ENCODE results near the gene NSUN6.

NSUN6 gene, protein sequence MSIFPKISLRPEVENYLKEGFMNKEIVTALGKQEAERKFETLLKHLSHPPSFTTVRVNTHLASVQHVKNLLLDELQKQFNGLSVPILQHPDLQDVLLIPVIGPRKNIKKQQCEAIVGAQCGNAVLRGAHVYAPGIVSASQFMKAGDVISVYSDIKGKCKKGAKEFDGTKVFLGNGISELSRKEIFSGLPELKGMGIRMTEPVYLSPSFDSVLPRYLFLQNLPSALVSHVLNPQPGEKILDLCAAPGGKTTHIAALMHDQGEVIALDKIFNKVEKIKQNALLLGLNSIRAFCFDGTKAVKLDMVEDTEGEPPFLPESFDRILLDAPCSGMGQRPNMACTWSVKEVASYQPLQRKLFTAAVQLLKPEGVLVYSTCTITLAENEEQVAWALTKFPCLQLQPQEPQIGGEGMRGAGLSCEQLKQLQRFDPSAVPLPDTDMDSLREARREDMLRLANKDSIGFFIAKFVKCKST

DNA sequence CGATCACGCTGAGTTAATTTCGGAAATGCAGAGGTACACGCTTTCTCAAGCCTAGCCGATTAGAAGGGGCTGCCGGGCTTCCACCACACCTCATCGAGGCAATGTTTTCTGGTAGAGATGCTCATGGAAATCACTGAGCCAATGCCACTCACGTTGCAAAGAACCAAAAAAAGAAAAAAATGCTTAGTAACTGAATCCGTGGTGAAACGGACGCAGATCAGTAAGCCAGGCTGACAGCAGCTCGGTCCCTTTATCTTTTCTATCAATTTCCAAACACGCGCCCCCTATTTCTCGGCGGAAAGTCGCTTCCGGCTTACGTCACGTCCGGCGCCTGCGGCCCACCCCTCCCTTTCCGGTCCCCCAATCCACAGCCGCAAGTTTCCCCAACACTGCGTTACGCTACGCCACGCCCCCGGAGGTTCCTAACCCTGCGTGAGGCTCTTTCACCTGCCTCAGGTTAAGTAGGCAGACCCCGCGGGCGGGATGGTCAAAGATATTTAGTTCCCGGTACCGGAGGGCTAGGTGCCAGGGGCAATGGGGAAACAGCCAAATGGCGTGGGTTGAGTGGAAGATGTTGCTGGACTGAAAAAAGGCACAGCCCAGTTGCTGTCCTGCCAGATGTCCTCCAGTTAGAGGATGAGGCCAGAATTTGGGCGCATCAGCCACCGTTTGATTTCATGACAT lies at the start of gene NSUN6:
Gene NSUN6 (minus strand): TSS at position 264 of the 684 bp plus-strand sequence. CDS start 384 bp downstream, outside the sequence.
- DNase-seq (ENCODE audit: low read depth in 1 of 2, low spot score in 1 of 2): peak; percentile 28 to 85
- TF ChIP-seq JUND (IDR thresholded peaks at IDR 0.05; ENCODE audit: low read depth): no peak
- in situ Hi-C loops (cut with HindIII; ENCODE audit: low pct_unique_long_range_greater_than_20kb, low sequenced_read_pairs): no loop called here

DNA sequence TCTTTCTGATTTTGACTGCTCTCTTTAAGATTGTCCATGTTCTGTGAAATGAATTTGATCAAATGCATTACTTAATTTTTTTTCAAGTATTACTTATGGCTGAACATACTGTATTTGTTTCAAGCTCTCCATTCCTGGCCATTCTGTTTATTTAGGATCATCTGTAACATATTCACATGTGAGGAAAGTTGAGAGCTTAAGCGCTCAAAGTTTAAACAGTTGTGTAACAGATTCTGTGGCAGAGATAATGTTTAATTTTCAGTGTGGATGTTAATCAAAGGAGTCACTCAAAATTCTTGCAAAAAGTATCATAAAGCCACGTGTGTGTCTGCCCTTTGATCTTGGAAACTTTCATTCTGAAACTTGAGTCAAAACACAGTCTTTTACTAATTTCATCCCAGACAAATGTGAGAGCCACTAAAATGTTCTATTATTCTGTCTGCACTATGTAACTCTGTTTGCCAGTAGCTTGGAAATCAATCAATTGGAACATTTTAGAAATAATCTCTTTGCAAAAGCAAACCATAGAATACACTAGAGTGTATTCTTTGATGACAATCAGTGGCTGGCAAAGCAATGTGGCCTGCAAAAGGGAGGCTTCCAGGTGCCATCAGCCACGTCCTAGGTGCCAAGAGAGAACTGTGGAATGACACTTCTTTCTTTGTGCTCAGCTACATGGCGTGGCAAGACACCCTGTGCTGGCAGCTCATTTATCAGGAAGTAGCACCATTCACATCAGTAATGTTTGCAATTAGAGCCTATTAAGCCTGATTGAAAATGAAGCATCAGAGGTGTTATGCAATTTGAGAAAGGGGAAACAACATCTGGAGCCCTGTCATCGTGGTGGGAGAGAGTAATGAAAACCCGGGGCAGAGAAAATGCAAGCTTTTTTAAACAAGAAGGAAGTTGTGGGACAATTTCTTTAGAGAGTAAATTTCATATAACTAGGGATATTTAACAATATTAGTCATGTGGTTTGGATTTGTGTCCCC lies 48.8 kb upstream of the NSUN6 start:
- in situ Hi-C loops (cut with HindIII; ENCODE audit: low pct_unique_long_range_greater_than_20kb, low sequenced_read_pairs): no loop called here
- no peak for TF ChIP-seq JUND (IDR thresholded peaks at IDR 0.05; ENCODE audit: low read depth)
- DNase-seq (ENCODE audit: low read depth in 1 of 2, low spot score in 1 of 2): no peak

DNA sequence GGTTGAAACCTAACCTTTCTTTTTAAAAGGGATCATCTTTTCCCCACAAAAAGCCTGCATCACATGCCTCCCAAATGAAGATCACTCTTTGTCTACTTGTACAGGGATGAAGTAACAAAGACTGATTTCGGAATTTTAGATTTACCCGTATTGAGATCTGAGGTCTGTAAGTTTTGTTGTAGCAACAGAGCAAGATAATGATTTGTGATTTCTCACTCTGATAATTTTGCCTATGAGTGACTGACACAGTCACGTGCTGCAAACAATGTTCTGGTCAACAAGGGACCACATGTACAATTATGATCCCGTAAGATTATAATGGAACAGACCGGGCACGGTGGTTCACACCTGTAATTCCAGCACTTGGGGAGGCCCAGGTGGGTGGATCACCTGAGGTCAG lies 39.2 kb upstream of the NSUN6 start:
- DNase-seq (ENCODE audit: low read depth in 1 of 2, low spot score in 1 of 2): no peak
- TF ChIP-seq JUND (IDR thresholded peaks at IDR 0.05; ENCODE audit: low read depth): no peak
- in situ Hi-C loops (cut with HindIII; ENCODE audit: low pct_unique_long_range_greater_than_20kb, low sequenced_read_pairs): no loop called here

DNA sequence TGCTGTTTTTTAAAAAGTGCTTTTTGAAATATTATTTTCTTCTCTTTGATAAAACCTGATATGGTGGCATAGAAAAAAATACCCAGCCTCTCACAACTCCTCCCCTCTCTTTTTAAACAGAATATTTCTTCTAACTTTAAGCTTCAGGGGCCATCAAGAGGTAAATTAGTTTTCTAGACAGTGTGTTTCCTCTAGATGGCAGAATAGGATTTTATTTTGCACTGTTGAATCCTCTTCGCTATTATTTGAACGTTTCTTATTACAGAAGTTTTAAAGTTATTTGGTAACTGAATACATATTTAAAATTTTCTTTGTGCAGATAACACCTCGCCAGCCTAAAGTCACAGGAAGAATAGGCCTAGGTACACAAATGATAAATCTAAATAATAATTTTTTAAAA lies 38.1 kb upstream of the NSUN6 start:
- peak in 1 of 2 experiments; percentile 36 for DNase-seq (ENCODE audit: low read depth in 1 of 2, low spot score in 1 of 2)
- in situ Hi-C loops (cut with HindIII; ENCODE audit: low pct_unique_long_range_greater_than_20kb, low sequenced_read_pairs): no loop called here

DNA sequence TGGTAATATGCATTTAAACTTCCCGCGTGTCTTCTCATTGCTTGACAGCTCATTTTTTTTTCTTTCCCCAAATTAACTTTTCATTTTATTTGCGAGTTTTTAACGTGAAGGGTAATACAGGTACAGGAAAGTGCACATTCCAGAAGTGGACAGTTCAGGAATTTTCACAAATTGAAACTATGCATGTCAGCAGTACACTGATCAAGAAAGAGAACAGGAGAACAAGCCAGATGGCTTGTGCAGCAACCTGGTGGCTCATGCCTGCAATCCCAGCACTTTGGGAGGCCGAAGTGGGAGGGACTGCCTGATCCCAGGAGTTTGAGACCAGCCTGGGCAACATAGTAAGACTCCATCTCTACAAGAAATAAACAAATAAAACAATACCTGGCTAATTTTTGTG lies 36.3 kb upstream of the NSUN6 start:
- no peak for DNase-seq (ENCODE audit: low read depth in 1 of 2, low spot score in 1 of 2)
- no peak for TF ChIP-seq JUND (IDR thresholded peaks at IDR 0.05; ENCODE audit: low read depth)
- in situ Hi-C loops (cut with HindIII; ENCODE audit: low pct_unique_long_range_greater_than_20kb, low sequenced_read_pairs): no loop called here

More for the DNA sequence above, 38.1 kb upstream of the NSUN6 start:
- no peak for TF ChIP-seq JUND (IDR thresholded peaks at IDR 0.05; ENCODE audit: low read depth)

DNA sequence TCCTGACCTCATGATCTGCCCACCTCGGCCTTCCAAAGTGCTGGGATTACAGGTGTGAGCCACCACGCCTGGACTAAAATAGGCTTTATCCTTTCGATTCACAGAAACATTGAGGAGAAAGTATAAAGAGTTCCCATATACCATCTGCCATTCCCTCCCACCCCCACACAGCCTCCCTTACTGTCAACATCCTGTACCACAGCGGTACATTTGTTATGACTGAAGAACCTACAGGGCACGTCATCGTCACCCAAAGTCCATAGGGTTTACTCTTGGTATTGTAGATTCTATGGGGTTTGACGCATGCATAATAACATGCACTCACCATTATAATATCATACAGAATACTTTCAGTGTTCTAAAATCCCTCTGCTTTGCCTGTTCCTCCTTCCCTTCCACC lies 35.8 kb upstream of the NSUN6 start:
- in situ Hi-C loops (cut with HindIII; ENCODE audit: low pct_unique_long_range_greater_than_20kb, low sequenced_read_pairs): no loop called here
- TF ChIP-seq JUND (IDR thresholded peaks at IDR 0.05; ENCODE audit: low read depth): no peak
- DNase-seq (ENCODE audit: low read depth in 1 of 2, low spot score in 1 of 2): no peak

DNA sequence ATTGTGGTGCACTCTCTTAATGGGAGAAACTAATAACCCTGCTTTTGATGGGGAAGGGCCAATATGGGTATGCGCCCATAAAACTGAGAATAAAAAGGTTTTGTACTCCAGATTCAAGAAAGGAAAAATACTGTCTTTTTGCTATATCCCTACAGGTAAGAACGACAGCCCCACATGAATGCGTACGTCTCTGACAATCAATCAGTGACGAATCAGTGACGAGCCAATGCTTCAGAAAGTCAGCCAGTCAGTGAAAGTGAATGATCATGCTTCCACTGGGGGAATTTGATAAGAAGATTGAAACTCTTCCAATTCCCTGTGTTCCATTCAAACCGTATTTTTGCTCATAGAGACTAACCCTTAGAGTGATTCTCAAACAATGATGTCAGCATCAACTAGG lies 34.2 kb upstream of the NSUN6 start:
- DNase-seq (ENCODE audit: low read depth in 1 of 2, low spot score in 1 of 2): no peak
- in situ Hi-C loops (cut with HindIII; ENCODE audit: low pct_unique_long_range_greater_than_20kb, low sequenced_read_pairs): no loop called here
- no peak for TF ChIP-seq JUND (IDR thresholded peaks at IDR 0.05; ENCODE audit: low read depth)

DNA sequence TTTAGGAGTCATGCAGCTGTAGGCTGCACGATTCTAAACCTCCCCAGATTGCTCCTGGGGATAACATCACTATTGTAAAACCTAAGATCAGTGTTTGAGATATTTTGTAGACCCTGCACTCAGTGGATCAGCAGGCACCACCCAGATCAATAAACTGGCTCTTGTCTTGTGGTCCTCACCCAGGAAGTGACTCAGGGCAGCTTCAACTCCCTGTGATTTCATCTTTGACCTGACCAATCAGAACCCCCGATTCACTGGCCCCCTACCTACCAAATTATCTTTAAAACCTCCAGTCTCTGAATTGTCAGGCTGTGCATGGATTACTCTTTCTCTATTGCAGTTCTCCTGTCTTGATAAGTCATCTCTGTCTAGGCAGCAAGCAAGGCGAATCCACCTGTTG lies 33.6 kb upstream of the NSUN6 start:
- in situ Hi-C loops (cut with HindIII; ENCODE audit: low pct_unique_long_range_greater_than_20kb, low sequenced_read_pairs): no loop called here
- no peak for DNase-seq (ENCODE audit: low read depth in 1 of 2, low spot score in 1 of 2)
- TF ChIP-seq JUND (IDR thresholded peaks at IDR 0.05; ENCODE audit: low read depth): no peak

DNA sequence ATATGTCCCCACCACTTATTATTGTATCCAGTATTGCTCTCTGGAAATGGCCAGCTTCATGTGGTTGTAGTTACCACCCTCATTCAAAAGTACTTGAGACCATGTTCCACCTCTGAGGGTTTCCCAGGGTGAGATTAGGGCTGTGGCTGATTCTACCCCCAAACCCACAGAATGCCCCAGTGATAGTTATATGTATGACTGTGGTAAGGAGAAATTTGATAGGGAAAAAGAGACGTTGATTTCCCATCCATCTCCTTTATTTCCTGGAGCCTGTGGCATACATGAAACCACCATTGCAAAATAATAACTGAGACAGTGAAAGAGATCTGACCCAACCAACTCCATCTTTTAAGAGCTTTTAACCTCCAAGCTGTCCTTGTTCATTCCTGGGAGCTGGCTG lies 33.0 kb upstream of the NSUN6 start:
- no peak for DNase-seq (ENCODE audit: low read depth in 1 of 2, low spot score in 1 of 2)
- in situ Hi-C loops (cut with HindIII; ENCODE audit: low pct_unique_long_range_greater_than_20kb, low sequenced_read_pairs): no loop called here
- no peak for TF ChIP-seq JUND (IDR thresholded peaks at IDR 0.05; ENCODE audit: low read depth)

DNA sequence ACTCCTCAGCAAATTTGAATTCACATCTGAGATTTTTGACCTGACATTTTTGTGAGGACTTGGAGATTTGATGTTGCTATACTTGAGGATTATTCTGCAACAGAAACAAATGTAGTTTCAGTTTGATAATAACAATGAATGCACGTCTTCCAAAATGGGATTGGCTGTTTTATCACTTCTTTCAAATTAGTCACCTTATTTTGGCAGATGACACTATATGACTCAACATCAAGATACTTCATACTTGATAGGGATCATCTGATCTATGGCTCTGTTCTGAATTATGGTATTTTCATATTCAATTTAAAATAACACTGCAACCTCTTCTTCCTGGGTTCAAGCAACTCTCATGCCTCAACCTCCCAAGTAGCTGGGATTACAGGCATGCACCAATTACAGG lies 32.0 kb upstream of the NSUN6 start:
- in situ Hi-C loops (cut with HindIII; ENCODE audit: low pct_unique_long_range_greater_than_20kb, low sequenced_read_pairs): no loop called here
- DNase-seq (ENCODE audit: low read depth in 1 of 2, low spot score in 1 of 2): no peak
- no peak for TF ChIP-seq JUND (IDR thresholded peaks at IDR 0.05; ENCODE audit: low read depth)

DNA sequence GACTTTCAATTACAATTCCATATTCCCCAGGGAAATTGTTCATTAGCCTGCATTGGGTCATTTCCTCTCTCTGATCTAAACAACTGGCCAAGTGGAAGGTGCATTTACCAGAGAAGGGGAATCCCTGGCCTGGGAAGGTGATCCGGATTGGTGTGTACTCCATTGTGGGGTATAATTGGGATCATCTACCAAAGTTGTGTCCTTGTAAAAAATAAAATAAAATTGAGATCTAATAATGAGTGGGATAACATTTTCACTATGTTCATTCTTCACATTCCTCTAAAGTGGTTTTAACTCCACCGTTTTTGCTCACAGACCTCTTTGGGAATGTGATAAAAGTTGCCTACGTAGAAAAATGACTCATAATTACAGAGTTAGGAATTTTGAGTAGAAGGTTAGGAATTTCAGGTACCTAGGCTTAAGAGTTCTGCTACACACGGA lies 30.6 kb upstream of the NSUN6 start:
- in situ Hi-C loops (cut with HindIII; ENCODE audit: low pct_unique_long_range_greater_than_20kb, low sequenced_read_pairs): no loop called here
- DNase-seq (ENCODE audit: low read depth in 1 of 2, low spot score in 1 of 2): no peak
- no peak for TF ChIP-seq JUND (IDR thresholded peaks at IDR 0.05; ENCODE audit: low read depth)

DNA sequence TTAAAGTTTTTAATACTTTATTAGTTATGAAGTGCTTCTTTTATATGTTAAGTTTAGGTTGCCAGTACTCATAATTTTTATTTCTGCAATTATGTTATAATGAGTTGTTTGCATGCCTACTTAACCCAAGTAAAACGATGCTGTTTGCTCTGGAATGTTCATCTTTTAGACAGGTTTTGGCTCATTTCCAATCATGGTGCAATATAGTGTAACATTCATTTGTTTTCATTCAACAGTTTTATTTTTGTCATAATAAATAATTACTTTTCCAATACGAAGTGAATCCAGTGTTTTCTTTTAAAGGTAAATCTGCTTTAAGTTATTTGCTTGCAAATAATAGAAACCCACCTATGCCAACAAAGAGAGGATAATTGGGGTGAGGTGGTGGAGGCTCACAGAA lies 30.0 kb upstream of the NSUN6 start:
- no peak for TF ChIP-seq JUND (IDR thresholded peaks at IDR 0.05; ENCODE audit: low read depth)
- no peak for DNase-seq (ENCODE audit: low read depth in 1 of 2, low spot score in 1 of 2)
- in situ Hi-C loops (cut with HindIII; ENCODE audit: low pct_unique_long_range_greater_than_20kb, low sequenced_read_pairs): no loop called here
